Tibial nerve (tissue), 4 donors: ENCODE measurements around the gene LPCAT3. TPM values are rescaled to one million over a fixed set of nuclear protein-coding genes. Genes with fewer than 3 reads are reported as not detected.
A peak's percentile ranks its signal among the peaks of the same experiment; 100 is the strongest.

Source experiments
- DNase-seq, 2 donors: peaks; one replicate each; pipeline ENCODE4 v3.0.0-alpha.2; 2019; ENCODE audit warnings: low spot score in 2 of 2
- H3K27ac ChIP-seq, 4 donors: fragments of 200-600 bp; sonication (generic) in 3 of 4; one replicate each; pipeline ENCODE4 v1.5.1; 2017 to 2019; ENCODE audit warnings: mild to moderate bottlenecking in 1 of 4
- H3K27me3 ChIP-seq, 2 donors: fragments of 200-600 bp; sonication (generic) in 1 of 2; one replicate each; pipeline versions ENCODE4 v1.5.1 to v1.6.0; 2017 to 2019
- H3K36me3 ChIP-seq, 3 donors: fragments of 200-600 bp; sonication (generic); one replicate each; pipeline ENCODE4 v1.5.1; 2018 to 2019
- H3K4me1 ChIP-seq, 4 donors: fragments of 200-600 bp; sonication (generic) in 3 of 4; one replicate each; pipeline ENCODE4 v1.5.1; 2017 to 2019
- H3K4me3 ChIP-seq, 4 donors: fragments of 200-600 bp; sonication (generic) in 3 of 4; one replicate each; pipeline ENCODE4 v1.5.1; 2017 to 2019; ENCODE audit warnings: mild to moderate bottlenecking in 1 of 4, moderate library complexity in 1 of 4
- H3K9me3 ChIP-seq, 4 donors: fragments of 200-600 bp; sonication (generic) in 3 of 4; one replicate each; pipeline ENCODE4 v1.5.1; 2017 to 2019
- CTCF ChIP-seq, 5 experiments: fragments of 200-600 bp in 3 of 5; fragments of 450-650 bp in 2 of 5; sonication (generic) in 3 of 5; IDR thresholded peaks; one replicate each; pipeline ENCODE4 v1.5.1; 2016 to 2019; ENCODE audit warnings: antibody characterized with exemption in 5 of 5, mild to moderate bottlenecking in 3 of 5, moderate library complexity in 2 of 5
- EP300 ChIP-seq, 2 donors: sonication (generic); formaldehyde crosslinking; IDR thresholded peaks; one replicate each; pipeline ENCODE4 v1.6.1; 2017; ENCODE audit warnings: antibody characterized with exemption in 2 of 2, mild to moderate bottlenecking in 1 of 2
- POLR2A ChIP-seq, 2 donors: fragments of 450-650 bp; IDR thresholded peaks; one replicate each; pipeline ENCODE4 v1.6.1; 2017; ENCODE audit warnings: antibody characterized with exemption in 2 of 2, mild to moderate bottlenecking in 2 of 2, moderate library complexity in 2 of 2
- WGBS, 2 donors: methylation state at CpG; one replicate each; pipeline ENCODE4 v1.1.5; 2018; 5-methylcytosine and 5-hydroxymethylcytosine counted together
- total RNA-seq, 4 donors: library from RNA; depleted of rRNA; stranded (reverse); fragments of >200 nt; gene quantifications; one replicate each; pipeline ENCODE4 v1.1.0, GENCODE V29; 2016

LPCAT3 gene
- total RNA-seq, 4 donors from 2014 or later = 19.7 to 29.7 (median 23.8) TPM

GRCh38 chr12:6975297-6976032 is 42.8 kb downstream of the LPCAT3 start:
- no peak overlapping the region for H3K4me3 ChIP-seq
- no peak for DNase-seq
- no peaks in the 10 kb centered on the region for H3K9me3 ChIP-seq
- 85 to 93% methylated on average over 2 of the region's 2 CpGs for WGBS, 2 donors
- H3K4me1 ChIP-seq = peaks cover 0 to 15% (median 12%) of the 10 kb centered on the region in 4 donors
- H3K27me3 ChIP-seq = no peaks in the 10 kb centered on the region
- peaks cover 3 to 66% (median 17%) of the 10 kb centered on the region in 3 donors for H3K36me3 ChIP-seq
- H3K27ac ChIP-seq = no peak overlapping the region
- TF ChIP-seq CTCF (IDR thresholded peaks at IDR 0.05) (no peak), EP300 (IDR thresholded peaks at IDR 0.05) (no peak), POLR2A (IDR thresholded peaks at IDR 0.05) (no peak)

GRCh38 chr12:6974180-6974579 is 44.1 kb downstream of the LPCAT3 start:
- 84 to 96% methylated on average over 6 of the region's 6 CpGs for WGBS, 2 donors
- no peak for DNase-seq
- H3K9me3 ChIP-seq = no peaks in the 10 kb centered on the region
- H3K4me1 ChIP-seq = peaks cover 0 to 24% (median 19%) of the 10 kb centered on the region in 4 donors
- no peak for TF ChIP-seq POLR2A (IDR thresholded peaks at IDR 0.05)
- TF ChIP-seq CTCF (IDR thresholded peaks at IDR 0.05) = no peak
- H3K27ac ChIP-seq = no peak overlapping the region
- no peaks in the 10 kb centered on the region for H3K27me3 ChIP-seq
- H3K4me3 ChIP-seq = no peak overlapping the region
- H3K36me3 ChIP-seq = peaks cover 2 to 56% (median 17%) of the 10 kb centered on the region in 3 donors

GRCh38 chr12:6970096-6970527 is 48.2 kb downstream of the LPCAT3 start:
- no peak for DNase-seq
- H3K4me1 ChIP-seq = peaks cover 0 to 38% (median 28%) of the 10 kb centered on the region in 4 donors
- H3K27me3 ChIP-seq = no peaks in the 10 kb centered on the region
- H3K9me3 ChIP-seq = no peaks in the 10 kb centered on the region
- peaks cover 0 to 56% (median 28%) of the 10 kb centered on the region in 3 donors for H3K36me3 ChIP-seq
- peak overlapping the region; percentile 81 to 93 (median 91) for H3K27ac ChIP-seq
- TF ChIP-seq CTCF (IDR thresholded peaks at IDR 0.05) (no peak), EP300 (IDR thresholded peaks at IDR 0.05) (no peak), POLR2A (IDR thresholded peaks at IDR 0.05) (no peak)
- WGBS, 2 donors = 0% methylated on average over 15 to 23 of the region's 31 CpGs
- peak overlapping the region; percentile 85 to 91 (median 90) for H3K4me3 ChIP-seq

- 84 to 87% methylated on average over 9 of the region's 9 CpGs for WGBS, 2 donors
- H3K4me3 ChIP-seq = no peak overlapping the region
- peaks cover 0 to 55% (median 31%) of the 10 kb centered on the region in 4 donors for H3K4me1 ChIP-seq
- TF ChIP-seq EP300 (IDR thresholded peaks at IDR 0.05) (no peak), CTCF (IDR thresholded peaks at IDR 0.05) (no peak), POLR2A (IDR thresholded peaks at IDR 0.05) (no peak)
- H3K27ac ChIP-seq = no peak overlapping the region
- H3K9me3 ChIP-seq = no peaks in the 10 kb centered on the region
- no peak for DNase-seq
- H3K36me3 ChIP-seq = peaks cover 0 to 43% (median 28%) of the 10 kb centered on the region in 3 donors
- H3K27me3 ChIP-seq = no peaks in the 10 kb centered on the region
Measured at GRCh38 chr12:6968426-6968825, 49.9 kb downstream of the LPCAT3 start.

GRCh38 chr12:6967651-6968100 is 50.6 kb downstream of the LPCAT3 start:
- no peaks in the 10 kb centered on the region for H3K9me3 ChIP-seq
- 90% methylated on average over 10 of the region's 10 CpGs for WGBS, 2 donors
- no peaks in the 10 kb centered on the region for H3K27me3 ChIP-seq
- TF ChIP-seq EP300 (IDR thresholded peaks at IDR 0.05) = no peak
- no peak for TF ChIP-seq POLR2A (IDR thresholded peaks at IDR 0.05)
- no peak for TF ChIP-seq CTCF (IDR thresholded peaks at IDR 0.05)
- H3K27ac ChIP-seq = no peak overlapping the region
- no peak overlapping the region for H3K4me3 ChIP-seq
- no peak for DNase-seq
- H3K4me1 ChIP-seq = peaks cover 0 to 62% (median 32%) of the 10 kb centered on the region in 4 donors
- peaks cover 0 to 43% (median 28%) of the 10 kb centered on the region in 3 donors for H3K36me3 ChIP-seq
